ENCODE data around the gene RTF1. TPM values are rescaled to one million over a fixed set of nuclear protein-coding genes. Genes with fewer than 3 reads are reported as not detected.

RTF1 gene
- polyA plus RNA-seq, 6 donors from 2014 or later, result 7.7 to 26.4 (median 22.0) TPM

- Mint-ChIP-seq H3K9me3 (no peaks in the 10 kb centered on the region), H3K27me3 (no peaks in the 10 kb centered on the region), H3K36me3 (peaks cover 21 to 29% of the 10 kb centered on the region in 2 donors), H3K27ac (peak overlapping the region; percentile 85 to 94 (median 89)), H3K4me1 (peaks cover 23 to 29% (median 24%) of the 10 kb centered on the region in 3 donors), H3K4me3 (peak overlapping the region in 6 of 8 donors; percentile 51 to 90 (median 72))
- DNase-seq, result no peak
- peak; percentile 36 to 42 for ATAC-seq (ENCODE audit: low read depth in 2 of 2)
These were observed 113.6 kb downstream of the RTF1 start for GRCh38 chr15:41530363-41530956.

Other genes with a start within 250 kb of the RTF1 start
- gene EXD1, start 186.3 kb upstream of the RTF1 start, polyA plus RNA-seq (ENCODE audit: low read depth in 6 of 6), result not detected
- gene CHP1, start 185.8 kb upstream of the RTF1 start, polyA plus RNA-seq (ENCODE audit: low read depth in 6 of 6), result 10 to 100 TPM in 5 of 6 donors, 1 to 10 TPM in 1; 8.9 to 27.0 (median 14.7) TPM
- 1 to 10 TPM in 4 of 6 donors, under 1 TPM in 1, not detected in 1; 0.96 to 2.2 (median 1.5) TPM for gene OIP5, start 84.5 kb upstream of the RTF1 start, polyA plus RNA-seq (ENCODE audit: low read depth in 6 of 6)
- gene NUSAP1, start 84.2 kb upstream of the RTF1 start, polyA plus RNA-seq (ENCODE audit: low read depth in 6 of 6), result 1 to 10 TPM in 5 of 6 donors, under 1 TPM in 1; 0.59 to 7.9 (median 6.4) TPM
- gene NDUFAF1, start 14.6 kb upstream of the RTF1 start, polyA plus RNA-seq (ENCODE audit: low read depth in 6 of 6), result 10 to 100 TPM; 10.3 to 26.3 (median 19.9) TPM
- gene ITPKA, start 76.8 kb downstream of the RTF1 start, polyA plus RNA-seq (ENCODE audit: low read depth in 6 of 6), result not detected
- gene LTK, start 96.7 kb downstream of the RTF1 start, polyA plus RNA-seq (ENCODE audit: low read depth in 6 of 6), result under 1 TPM in 1 of 6 donors, not detected in 5; 0.35 TPM
- gene RPAP1, start 127.2 kb downstream of the RTF1 start, polyA plus RNA-seq (ENCODE audit: low read depth in 6 of 6), result 10 to 100 TPM in 4 of 6 donors, 1 to 10 TPM in 2; 6.9 to 18.0 (median 11.4) TPM
- not detected for gene TYRO3, start 142.1 kb downstream of the RTF1 start, polyA plus RNA-seq (ENCODE audit: low read depth in 6 of 6)
- gene MGA, start 243.3 kb downstream of the RTF1 start, polyA plus RNA-seq (ENCODE audit: low read depth in 6 of 6), result 10 to 100 TPM in 5 of 6 donors, 1 to 10 TPM in 1; 2.2 to 30.3 (median 16.9) TPM